HepG2 (cell line): ENCODE measurements around the gene ABCC10.

Experiments used
- ASH2L ChIP-seq: fragments of 300-600, 200-600 bp; sonication (generic); IDR thresholded peaks from 2 replicates; pipeline ENCODE4 v1.7.0; 2017; ENCODE audit warnings: low read depth, mild to moderate bottlenecking, moderate library complexity, mixed read lengths, low read length; ENCODE audit not compliant: insufficient read length
- ATF2 ChIP-seq: sonication (generic); formaldehyde crosslinking; IDR thresholded peaks from 2 replicates; pipeline ENCODE4 v1.4.0; 2020; ENCODE audit warnings: missing genetic modification reagents
- BATF2 ChIP-seq: sonication (generic); formaldehyde crosslinking; IDR thresholded peaks from 2 replicates; pipeline ENCODE4 v1.8.0; 2022; ENCODE audit warnings: mild to moderate bottlenecking, missing genetic modification reagents, moderate library complexity
- CAMTA2 ChIP-seq: sonication (generic); formaldehyde crosslinking; IDR thresholded peaks from 2 replicates; pipeline ENCODE4 v1.4.0; 2020; ENCODE audit warnings: mild to moderate bottlenecking, missing genetic modification reagents, borderline replicate concordance
- KDM4B ChIP-seq: sonication (generic); formaldehyde crosslinking; IDR thresholded peaks from 2 replicates; pipeline ENCODE4 v1.4.0; 2020; ENCODE audit warnings: missing genetic modification reagents
- PRPF4 ChIP-seq: fragments of 200-400 bp; formaldehyde crosslinking; IDR thresholded peaks from 2 replicates; pipeline ENCODE4 v1.6.1; 2016; ENCODE audit warnings: low read length, low read depth; ENCODE audit not compliant: poor library complexity, severe bottlenecking
- TAF1 ChIP-seq: sonication (generic); formaldehyde crosslinking; IDR thresholded peaks from 2 replicates; pipeline ENCODE4 v1.4.0; 2020; ENCODE audit warnings: missing genetic modification reagents
- TF ChIP-seq, protein P1 (sequence below): sonication (generic); formaldehyde crosslinking; IDR thresholded peaks from 2 replicates; pipeline ENCODE4 v1.5.0; 2020; ENCODE audit warnings: mild to moderate bottlenecking, missing genetic modification reagents, moderate library complexity
- TF ChIP-seq, protein P2 (sequence below): sonication (generic); formaldehyde crosslinking; IDR thresholded peaks from 2 replicates; pipeline ENCODE4 v1.4.0; 2020; ENCODE audit warnings: mild to moderate bottlenecking, missing genetic modification reagents, borderline replicate concordance
- TF ChIP-seq, protein P3 (sequence below): fragments of 450-650 bp; IDR thresholded peaks from 2 replicates; pipeline ENCODE4 v1.6.1; 2017; ENCODE audit warnings: mild to moderate bottlenecking

GRCh38 chr6:43428112-43428570 lies 800 bp downstream of the ABCC10 start:
- TF ChIP-seq, protein P1, sequence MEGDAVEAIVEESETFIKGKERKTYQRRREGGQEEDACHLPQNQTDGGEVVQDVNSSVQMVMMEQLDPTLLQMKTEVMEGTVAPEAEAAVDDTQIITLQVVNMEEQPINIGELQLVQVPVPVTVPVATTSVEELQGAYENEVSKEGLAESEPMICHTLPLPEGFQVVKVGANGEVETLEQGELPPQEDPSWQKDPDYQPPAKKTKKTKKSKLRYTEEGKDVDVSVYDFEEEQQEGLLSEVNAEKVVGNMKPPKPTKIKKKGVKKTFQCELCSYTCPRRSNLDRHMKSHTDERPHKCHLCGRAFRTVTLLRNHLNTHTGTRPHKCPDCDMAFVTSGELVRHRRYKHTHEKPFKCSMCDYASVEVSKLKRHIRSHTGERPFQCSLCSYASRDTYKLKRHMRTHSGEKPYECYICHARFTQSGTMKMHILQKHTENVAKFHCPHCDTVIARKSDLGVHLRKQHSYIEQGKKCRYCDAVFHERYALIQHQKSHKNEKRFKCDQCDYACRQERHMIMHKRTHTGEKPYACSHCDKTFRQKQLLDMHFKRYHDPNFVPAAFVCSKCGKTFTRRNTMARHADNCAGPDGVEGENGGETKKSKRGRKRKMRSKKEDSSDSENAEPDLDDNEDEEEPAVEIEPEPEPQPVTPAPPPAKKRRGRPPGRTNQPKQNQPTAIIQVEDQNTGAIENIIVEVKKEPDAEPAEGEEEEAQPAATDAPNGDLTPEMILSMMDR (CRISPR knock-in tag), result no peak
- TF ChIP-seq TAF1 (CRISPR knock-in tag), result no peak
- TF ChIP-seq CAMTA2 (CRISPR knock-in tag), result no peak
- no peak for TF ChIP-seq KDM4B
- no peak for TF ChIP-seq PRPF4
- TF ChIP-seq, protein P2, sequence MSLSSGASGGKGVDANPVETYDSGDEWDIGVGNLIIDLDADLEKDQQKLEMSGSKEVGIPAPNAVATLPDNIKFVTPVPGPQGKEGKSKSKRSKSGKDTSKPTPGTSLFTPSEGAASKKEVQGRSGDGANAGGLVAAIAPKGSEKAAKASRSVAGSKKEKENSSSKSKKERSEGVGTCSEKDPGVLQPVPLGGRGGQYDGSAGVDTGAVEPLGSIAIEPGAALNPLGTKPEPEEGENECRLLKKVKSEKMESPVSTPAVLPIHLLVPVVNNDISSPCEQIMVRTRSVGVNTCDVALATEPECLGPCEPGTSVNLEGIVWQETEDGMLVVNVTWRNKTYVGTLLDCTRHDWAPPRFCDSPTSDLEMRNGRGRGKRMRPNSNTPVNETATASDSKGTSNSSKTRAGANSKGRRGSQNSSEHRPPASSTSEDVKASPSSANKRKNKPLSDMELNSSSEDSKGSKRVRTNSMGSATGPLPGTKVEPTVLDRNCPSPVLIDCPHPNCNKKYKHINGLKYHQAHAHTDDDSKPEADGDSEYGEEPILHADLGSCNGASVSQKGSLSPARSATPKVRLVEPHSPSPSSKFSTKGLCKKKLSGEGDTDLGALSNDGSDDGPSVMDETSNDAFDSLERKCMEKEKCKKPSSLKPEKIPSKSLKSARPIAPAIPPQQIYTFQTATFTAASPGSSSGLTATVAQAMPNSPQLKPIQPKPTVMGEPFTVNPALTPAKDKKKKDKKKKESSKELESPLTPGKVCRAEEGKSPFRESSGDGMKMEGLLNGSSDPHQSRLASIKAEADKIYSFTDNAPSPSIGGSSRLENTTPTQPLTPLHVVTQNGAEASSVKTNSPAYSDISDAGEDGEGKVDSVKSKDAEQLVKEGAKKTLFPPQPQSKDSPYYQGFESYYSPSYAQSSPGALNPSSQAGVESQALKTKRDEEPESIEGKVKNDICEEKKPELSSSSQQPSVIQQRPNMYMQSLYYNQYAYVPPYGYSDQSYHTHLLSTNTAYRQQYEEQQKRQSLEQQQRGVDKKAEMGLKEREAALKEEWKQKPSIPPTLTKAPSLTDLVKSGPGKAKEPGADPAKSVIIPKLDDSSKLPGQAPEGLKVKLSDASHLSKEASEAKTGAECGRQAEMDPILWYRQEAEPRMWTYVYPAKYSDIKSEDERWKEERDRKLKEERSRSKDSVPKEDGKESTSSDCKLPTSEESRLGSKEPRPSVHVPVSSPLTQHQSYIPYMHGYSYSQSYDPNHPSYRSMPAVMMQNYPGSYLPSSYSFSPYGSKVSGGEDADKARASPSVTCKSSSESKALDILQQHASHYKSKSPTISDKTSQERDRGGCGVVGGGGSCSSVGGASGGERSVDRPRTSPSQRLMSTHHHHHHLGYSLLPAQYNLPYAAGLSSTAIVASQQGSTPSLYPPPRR (CRISPR knock-in tag), result no peak
- no peak for TF ChIP-seq ATF2 (CRISPR knock-in tag)
- no peak for TF ChIP-seq ASH2L
- TF ChIP-seq, protein P3, sequence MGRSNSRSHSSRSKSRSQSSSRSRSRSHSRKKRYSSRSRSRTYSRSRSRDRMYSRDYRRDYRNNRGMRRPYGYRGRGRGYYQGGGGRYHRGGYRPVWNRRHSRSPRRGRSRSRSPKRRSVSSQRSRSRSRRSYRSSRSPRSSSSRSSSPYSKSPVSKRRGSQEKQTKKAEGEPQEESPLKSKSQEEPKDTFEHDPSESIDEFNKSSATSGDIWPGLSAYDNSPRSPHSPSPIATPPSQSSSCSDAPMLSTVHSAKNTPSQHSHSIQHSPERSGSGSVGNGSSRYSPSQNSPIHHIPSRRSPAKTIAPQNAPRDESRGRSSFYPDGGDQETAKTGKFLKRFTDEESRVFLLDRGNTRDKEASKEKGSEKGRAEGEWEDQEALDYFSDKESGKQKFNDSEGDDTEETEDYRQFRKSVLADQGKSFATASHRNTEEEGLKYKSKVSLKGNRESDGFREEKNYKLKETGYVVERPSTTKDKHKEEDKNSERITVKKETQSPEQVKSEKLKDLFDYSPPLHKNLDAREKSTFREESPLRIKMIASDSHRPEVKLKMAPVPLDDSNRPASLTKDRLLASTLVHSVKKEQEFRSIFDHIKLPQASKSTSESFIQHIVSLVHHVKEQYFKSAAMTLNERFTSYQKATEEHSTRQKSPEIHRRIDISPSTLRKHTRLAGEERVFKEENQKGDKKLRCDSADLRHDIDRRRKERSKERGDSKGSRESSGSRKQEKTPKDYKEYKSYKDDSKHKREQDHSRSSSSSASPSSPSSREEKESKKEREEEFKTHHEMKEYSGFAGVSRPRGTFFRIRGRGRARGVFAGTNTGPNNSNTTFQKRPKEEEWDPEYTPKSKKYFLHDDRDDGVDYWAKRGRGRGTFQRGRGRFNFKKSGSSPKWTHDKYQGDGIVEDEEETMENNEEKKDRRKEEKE, result no peak
- no peak for TF ChIP-seq BATF2 (CRISPR knock-in tag)
